Activated T-cell treated with anti-CD3 and anti-CD28 coated beads for 4 hours (primary cell): Measurements from ENCODE around the gene OGDH.
"Not testable (repeated sequence)": the region's sequence is repeated elsewhere in the genome, so short reads cannot be mapped to it uniquely, and the experiment has no call there.

Experiments used
- DNase-seq: peaks from one replicate; pipeline ENCODE4 v3.0.0-alpha.2; 2020

Gene OGDH

DNA sequence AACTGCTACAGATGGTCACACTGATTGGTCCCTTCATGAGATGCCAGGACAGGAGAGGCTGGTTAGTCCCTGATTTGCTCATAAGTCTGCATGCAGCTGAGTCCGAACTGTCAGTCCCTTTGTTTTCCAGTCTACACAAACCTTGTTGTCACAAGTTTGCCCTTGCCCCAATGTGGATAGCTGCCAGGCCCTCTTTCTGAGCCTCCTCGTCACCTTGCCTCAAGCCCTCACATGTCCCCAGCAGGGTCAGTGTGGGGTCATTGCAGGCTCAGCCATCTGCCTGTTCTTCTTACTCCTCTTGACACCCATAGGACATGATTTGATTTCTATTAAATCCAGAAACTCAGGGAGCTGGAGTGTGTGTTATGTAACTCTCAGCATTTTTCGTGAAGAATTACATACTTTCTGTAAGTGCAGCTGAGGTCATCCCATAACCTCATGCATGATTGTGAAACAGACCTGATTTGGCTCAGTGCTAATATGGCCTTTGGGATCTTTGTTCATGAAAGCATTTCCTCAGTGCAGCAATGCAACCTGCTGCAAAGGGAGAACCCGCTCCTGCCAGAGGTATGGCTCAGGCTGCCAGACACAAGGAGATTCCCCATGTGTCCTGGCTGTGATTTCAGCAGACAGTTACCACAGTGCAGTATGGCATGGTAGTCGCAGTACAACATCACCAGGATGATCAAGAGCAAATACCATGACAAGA lies 72.2 kb downstream of the OGDH start:
- DNase-seq, result no peak

GRCh38 chr7:44681645-44682044 lies 75.2 kb downstream of the OGDH start:
- no peak for DNase-seq

DNA sequence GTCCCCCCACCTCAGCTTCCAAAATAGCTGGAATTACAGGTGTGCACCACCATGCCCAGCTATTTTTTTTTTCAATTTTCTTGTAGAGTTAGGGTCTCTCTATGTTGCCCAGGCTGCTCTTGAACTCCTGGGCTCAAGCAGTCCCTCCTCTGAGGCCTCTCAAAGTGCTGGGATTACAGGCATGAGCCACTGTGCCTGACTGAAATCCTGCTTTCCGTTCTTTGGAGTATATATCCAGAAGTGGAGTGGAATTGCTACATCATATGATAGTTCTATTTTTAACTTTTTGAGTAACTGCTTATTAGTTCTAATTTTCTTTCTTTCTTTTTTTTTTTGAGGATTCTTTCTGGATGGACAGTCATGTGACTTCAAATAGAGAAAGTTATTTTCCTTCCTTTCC lies 79.3 kb downstream of the OGDH start:
- DNase-seq, result no peak

GRCh38 chr7:44689427-44689826 lies 83.0 kb downstream of the OGDH start:
- DNase-seq, result no peak

DNA sequence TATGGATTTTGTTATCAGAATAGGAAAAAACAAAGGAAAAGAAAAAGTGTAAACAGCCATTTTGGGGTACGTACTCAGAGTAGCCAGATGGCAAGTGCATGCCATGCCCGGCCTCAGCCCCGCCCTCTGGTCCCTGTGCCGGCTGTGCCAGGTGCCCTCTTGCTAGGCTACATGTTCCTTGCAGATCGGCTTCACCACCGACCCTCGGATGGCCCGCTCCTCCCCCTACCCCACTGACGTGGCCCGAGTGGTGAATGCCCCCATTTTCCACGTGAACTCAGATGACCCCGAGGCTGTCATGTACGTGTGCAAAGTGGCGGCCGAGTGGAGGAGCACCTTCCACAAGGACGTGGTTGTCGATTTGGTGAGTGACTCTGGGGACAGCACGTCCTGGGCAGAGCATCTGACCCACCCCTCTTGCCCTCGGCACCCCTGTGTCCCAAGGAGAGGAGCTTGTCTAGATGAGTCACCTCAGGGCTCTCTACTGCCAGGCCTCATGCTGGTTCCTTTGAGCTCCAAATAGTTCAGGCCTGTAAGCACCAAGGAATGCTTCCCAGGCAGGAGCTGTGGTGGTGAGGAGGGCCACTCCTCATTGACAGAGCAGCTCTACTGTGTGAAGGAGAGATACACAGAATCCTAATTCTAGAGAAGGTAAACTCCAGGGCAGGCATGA lies 87.3 kb downstream of the OGDH start:
- DNase-seq, result no peak

GRCh38 chr7:44694326-44694725 lies 87.9 kb downstream of the OGDH start:
- DNase-seq, result no peak

- DNase-seq, result no peak
These were observed 88.3 kb downstream of the OGDH start for GRCh38 chr7:44694766-44695165.

GRCh38 chr7:44695756-44696155 lies 89.3 kb downstream of the OGDH start:
- DNase-seq, result no peak

GRCh38 chr7:44696728-44697127 lies 90.3 kb downstream of the OGDH start:
- no peak for DNase-seq

DNA sequence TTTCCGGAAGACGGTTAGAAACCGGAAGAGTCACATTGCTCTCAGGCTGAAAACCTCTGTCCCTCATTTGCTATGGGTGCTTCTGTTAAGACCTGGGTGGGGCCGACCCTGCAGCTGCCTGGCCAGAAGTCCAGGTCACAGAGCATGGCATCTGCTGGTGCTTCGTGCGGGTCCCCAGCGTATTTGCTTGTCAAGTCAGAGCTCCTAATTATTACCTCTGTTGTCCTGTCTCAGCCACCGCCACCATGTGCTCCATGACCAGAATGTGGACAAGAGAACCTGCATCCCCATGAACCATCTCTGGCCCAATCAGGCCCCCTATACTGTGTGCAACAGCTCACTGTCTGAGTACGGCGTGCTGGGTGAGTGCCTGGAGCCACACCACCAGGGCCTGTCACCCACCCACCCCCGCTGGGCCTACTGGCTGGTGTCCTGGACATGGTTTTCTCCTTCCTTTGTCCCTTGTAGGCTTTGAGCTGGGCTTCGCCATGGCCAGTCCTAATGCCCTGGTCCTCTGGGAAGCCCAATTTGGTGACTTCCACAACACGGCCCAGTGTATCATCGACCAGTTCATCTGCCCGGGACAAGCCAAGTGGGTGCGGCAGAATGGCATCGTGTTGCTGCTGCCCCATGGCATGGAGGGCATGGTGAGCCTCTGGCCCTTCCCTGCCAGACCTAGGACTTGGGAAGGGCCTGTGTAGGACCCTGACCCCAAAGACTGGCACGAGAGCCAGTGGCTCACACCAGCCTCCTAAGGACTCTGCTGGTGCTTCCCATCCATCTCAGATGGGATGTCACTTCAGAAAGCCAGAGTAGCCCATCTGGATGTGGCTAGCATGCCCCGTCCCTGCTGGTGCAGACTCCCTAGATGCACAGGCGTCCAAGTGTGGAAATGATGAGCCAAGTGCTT lies 91.0 kb downstream of the OGDH start:
- no peak for DNase-seq

GRCh38 chr7:44698046-44698580 lies 91.7 kb downstream of the OGDH start:
- DNase-seq, result no peak

- DNase-seq, result not testable (repeated sequence)
These were observed 93.2 kb downstream of the OGDH start for GRCh38 chr7:44699598-44699997.

- DNase-seq, result no peak
These were observed 93.9 kb downstream of the OGDH start for GRCh38 chr7:44700322-44700721.

DNA sequence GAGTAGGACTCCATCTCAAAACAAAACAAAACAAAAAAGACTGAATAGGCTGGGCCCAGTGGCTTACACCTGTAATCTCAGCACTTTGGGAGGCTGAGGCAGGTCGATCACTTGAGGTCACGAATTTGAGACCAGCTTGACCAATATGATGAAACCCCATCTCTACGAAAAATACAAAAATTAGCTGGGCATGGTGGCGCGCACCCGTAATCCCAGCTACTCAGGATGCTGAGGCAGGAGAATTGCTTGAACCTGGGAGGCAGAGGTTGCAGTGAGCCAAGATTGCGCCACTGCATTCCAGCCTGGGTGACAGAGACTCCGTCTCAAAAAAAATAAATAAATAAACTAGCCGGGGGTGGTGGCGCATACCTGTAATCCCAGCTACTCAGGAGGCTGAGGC lies 97.0 kb downstream of the OGDH start:
- DNase-seq, result not testable (repeated sequence)

DNA sequence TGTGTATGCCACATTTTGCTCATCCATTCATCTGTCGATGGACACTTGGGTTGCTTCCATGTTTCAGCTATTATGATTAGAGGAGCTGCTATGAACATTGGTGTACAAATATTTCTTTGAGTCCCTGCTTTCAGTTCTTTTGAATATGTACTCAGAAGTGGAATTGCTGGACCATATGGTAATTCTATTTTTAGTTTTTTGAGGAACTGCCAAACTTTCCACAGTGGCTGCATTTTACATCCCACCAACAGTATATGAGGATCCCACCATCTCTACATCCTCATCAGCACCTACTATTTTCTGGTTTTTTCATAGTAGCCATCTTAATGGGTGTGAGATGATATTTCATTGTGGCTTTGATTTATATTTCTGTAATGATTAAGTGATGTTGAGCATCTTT lies 97.5 kb downstream of the OGDH start:
- no peak for DNase-seq

DNA sequence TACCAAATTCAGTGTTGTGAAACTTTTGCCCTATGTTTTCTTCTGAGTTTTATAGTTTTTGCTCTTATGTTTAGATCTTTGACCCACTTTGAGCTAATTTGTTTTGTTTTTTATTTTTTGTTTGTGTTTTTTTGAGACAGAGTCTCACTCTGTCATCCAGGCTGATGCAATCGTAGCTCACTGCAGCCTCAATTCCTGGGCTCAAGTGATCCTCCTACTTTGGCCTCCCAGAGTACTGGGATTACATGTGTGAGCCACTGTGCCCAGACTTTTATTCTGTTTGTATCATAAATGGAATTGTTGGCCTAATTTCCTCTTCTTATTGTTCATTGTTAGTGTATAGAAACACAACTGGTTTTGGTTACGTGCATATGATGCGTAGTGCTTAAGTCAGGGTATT lies 99.0 kb downstream of the OGDH start:
- DNase-seq, result no peak

GRCh38 chr7:44706788-44707557 lies 100.5 kb downstream of the OGDH start:
- DNase-seq, result no peak

DNA sequence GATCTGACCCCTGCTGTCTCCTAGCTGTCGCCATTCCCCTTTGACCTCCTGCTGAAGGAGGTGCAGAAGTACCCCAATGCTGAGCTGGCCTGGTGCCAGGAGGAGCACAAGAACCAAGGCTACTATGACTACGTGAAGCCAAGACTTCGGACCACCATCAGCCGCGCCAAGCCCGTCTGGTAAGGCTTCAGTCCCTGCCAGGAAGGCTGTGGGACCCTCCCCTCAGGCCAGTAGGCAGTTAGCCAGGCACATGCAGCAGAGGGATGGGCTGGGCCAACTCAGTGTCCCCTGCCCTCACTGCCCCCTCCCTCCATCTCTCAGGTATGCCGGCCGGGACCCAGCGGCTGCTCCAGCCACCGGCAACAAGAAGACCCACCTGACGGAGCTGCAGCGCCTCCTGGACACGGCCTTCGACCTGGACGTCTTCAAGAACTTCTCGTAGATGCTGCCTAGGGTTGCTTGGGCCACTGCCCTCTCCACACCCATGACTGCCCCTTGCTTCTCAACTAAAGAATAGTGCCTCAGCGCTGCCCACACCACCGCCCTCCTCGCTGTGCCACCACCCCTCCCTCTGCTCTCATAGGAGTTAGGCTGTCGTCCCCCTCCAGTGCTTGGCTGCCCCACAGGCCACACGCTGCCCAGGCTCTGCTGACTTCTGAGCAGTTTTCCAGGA lies 101.3 kb downstream of the OGDH start:
- DNase-seq, result no peak

GRCh38 chr7:44709011-44709915 lies 102.8 kb downstream of the OGDH start:
- DNase-seq, result no peak

GRCh38 chr7:44709945-44710596 lies 103.6 kb downstream of the OGDH start:
- no peak for DNase-seq
